ENCODE measurements around the gene CWF19L2. TPM values are rescaled to one million over a fixed set of nuclear protein-coding genes. Genes with fewer than 3 reads are reported as not detected.

CWF19L2 gene
- total RNA-seq, 2 experiments from 2014 or later, result 13.4 to 21.4 TPM

DNA sequence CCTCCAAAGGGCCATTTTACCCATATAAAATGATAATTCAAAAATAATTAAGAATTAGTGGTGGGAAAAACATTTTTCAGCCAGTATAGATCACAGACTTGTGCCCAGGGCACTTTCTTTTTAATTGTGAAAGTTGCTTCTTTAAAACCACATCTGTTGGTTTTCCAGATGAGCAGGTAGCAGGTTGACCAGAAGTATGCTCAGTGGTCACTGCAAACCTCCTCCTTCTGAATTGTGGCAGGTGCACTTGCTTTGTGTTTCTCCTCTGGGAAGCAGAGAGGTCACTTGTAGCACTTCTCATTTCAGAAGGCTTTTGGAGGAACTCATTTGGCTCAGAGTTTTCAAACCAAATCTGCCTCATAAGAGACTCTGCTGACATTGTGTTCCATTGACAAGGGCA is 24.6 kb upstream of the CWF19L2 start:
- POLR2A ChIA-PET, result no interaction called here
- H3K27ac ChIP-seq (ENCODE audit: low read depth, low read length, poor library complexity, severe bottlenecking), result no peak overlapping the region

DNA sequence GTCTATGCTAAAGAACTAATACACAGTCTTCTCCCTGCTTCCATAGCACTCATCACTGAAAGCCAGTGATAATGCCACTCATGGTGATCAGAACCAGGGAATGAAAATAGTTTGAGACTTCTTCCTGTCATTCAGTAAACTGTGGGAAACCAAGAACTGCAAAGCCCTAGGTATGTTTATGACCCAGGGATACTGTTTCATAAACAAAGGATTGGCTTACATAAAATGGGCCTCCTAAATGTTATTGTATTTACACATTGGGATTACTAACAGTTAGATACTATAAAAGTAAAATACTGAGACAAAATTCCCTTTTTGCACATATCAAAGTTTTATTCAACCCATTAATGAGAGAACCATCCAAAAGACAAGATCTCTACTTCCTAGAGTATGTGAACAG is 21.3 kb upstream of the CWF19L2 start:
- BruUV-seq (replicated peaks), result no TSS peak
- POLR2A ChIA-PET, result no interaction called here
- H3K9me3 ChIP-seq (ENCODE audit: low read length), result no peaks in the 10 kb centered on the region

More for the DNA sequence above, 24.6 kb upstream of the CWF19L2 start:
- no peak for DNase-seq (ENCODE audit: low spot score)
- no peak overlapping the region for H3K4me2 ChIP-seq (ENCODE audit: low read length)
- CTCF ChIA-PET (ENCODE audit: unreplicated experiment), result no interaction called here
- no peaks in the 10 kb centered on the region for H3K9me3 ChIP-seq (ENCODE audit: low read length)
- H3K4me1 ChIP-seq (ENCODE audit: insufficient read depth, low read length, poor library complexity, severe bottlenecking), result no peaks in the 10 kb centered on the region
- no peaks in the 10 kb centered on the region for H4K20me1 ChIP-seq (ENCODE audit: insufficient read depth, low read length)
- TF ChIP-seq, protein P1, sequence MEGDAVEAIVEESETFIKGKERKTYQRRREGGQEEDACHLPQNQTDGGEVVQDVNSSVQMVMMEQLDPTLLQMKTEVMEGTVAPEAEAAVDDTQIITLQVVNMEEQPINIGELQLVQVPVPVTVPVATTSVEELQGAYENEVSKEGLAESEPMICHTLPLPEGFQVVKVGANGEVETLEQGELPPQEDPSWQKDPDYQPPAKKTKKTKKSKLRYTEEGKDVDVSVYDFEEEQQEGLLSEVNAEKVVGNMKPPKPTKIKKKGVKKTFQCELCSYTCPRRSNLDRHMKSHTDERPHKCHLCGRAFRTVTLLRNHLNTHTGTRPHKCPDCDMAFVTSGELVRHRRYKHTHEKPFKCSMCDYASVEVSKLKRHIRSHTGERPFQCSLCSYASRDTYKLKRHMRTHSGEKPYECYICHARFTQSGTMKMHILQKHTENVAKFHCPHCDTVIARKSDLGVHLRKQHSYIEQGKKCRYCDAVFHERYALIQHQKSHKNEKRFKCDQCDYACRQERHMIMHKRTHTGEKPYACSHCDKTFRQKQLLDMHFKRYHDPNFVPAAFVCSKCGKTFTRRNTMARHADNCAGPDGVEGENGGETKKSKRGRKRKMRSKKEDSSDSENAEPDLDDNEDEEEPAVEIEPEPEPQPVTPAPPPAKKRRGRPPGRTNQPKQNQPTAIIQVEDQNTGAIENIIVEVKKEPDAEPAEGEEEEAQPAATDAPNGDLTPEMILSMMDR (conservative IDR thresholded peaks at IDR 0.05; ENCODE audit: low read length), result no peak
- no peak for TF ChIP-seq EZH2phosphoT487 (IDR thresholded peaks at IDR 0.05; ENCODE audit: borderline replicate concordance, low read depth, low read length)
- H3K36me3 ChIP-seq (ENCODE audit: insufficient read depth, low read length), result no peaks in the 10 kb centered on the region
- H2AFZ ChIP-seq (ENCODE audit: low read length), result no peak overlapping the region
- intact Hi-C loops (cut with micrococcal nuclease; ENCODE audit: unreplicated experiment), result no loop called here
- no TSS peak for BruUV-seq (replicated peaks)
- no peak overlapping the region for H3K4me3 ChIP-seq (ENCODE audit: low read depth, low read length, poor library complexity, severe bottlenecking)
- no peaks in the 10 kb centered on the region for H3K9me2 ChIP-seq (ENCODE audit: insufficient read depth, low read length)
- H3K79me2 ChIP-seq (ENCODE audit: insufficient read depth, low read depth, low read length), result no peaks in the 10 kb centered on the region

DNA sequence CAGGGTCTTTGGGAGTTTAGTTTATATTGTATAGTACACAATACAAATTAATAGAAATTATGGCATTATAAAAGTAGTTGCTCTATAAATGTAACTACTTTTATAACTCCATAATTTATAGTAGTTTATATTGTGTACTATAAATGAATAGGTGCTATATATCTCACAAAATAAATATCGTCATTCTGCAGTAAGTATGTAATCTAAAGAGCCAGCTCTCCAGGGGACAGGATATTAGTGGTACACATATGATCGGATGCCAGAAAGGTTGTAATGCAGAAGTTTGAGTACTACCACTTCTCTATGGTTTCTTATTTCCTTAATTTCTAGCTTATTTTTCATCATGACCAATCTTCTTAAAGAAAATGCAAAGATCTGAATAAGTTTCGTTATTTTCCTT is 20.2 kb upstream of the CWF19L2 start:
- TF ChIP-seq, protein P1 (conservative IDR thresholded peaks at IDR 0.05; ENCODE audit: low read length), result no peak
- no peak for TF ChIP-seq EZH2phosphoT487 (IDR thresholded peaks at IDR 0.05; ENCODE audit: borderline replicate concordance, low read depth, low read length)
- H3K4me3 ChIP-seq (ENCODE audit: low read depth, low read length, poor library complexity, severe bottlenecking), result no peak overlapping the region
- no peaks in the 10 kb centered on the region for H3K4me1 ChIP-seq (ENCODE audit: insufficient read depth, low read length, poor library complexity, severe bottlenecking)
- H3K9me3 ChIP-seq (ENCODE audit: low read length), result no peaks in the 10 kb centered on the region
- H3K79me2 ChIP-seq (ENCODE audit: insufficient read depth, low read depth, low read length), result no peaks in the 10 kb centered on the region
- no peaks in the 10 kb centered on the region for H3K36me3 ChIP-seq (ENCODE audit: insufficient read depth, low read length)
- H3K4me2 ChIP-seq (ENCODE audit: low read length), result no peak overlapping the region
- no TSS peak for BruUV-seq (replicated peaks)
- ChIA-PET POLR2A (interaction anchor here (1.0 to 1.3 kb wide), 2 partner anchors 9 to 51 kb away, joined by 3 to 4 read pairs; no protein-coding TSS in a partner anchor), CTCF (ENCODE audit: unreplicated experiment) (no interaction called here)
- no peaks in the 10 kb centered on the region for H3K9me2 ChIP-seq (ENCODE audit: insufficient read depth, low read length)
- no peaks in the 10 kb centered on the region for H4K20me1 ChIP-seq (ENCODE audit: insufficient read depth, low read length)
- H2AFZ ChIP-seq (ENCODE audit: low read length), result no peak overlapping the region
- intact Hi-C loops (cut with micrococcal nuclease; ENCODE audit: unreplicated experiment), result no loop called here
- no peak for DNase-seq (ENCODE audit: low spot score)
- no peak overlapping the region for H3K27ac ChIP-seq (ENCODE audit: low read depth, low read length, poor library complexity, severe bottlenecking)

More for the DNA sequence above, 21.3 kb upstream of the CWF19L2 start:
- TF ChIP-seq EZH2phosphoT487 (IDR thresholded peaks at IDR 0.05; ENCODE audit: borderline replicate concordance, low read depth, low read length), result no peak
- TF ChIP-seq, protein P1 (conservative IDR thresholded peaks at IDR 0.05; ENCODE audit: low read length), result no peak
- H3K79me2 ChIP-seq (ENCODE audit: insufficient read depth, low read depth, low read length), result no peaks in the 10 kb centered on the region
- no peaks in the 10 kb centered on the region for H3K9me2 ChIP-seq (ENCODE audit: insufficient read depth, low read length)
- intact Hi-C loops (cut with micrococcal nuclease; ENCODE audit: unreplicated experiment), result no loop called here
- no peaks in the 10 kb centered on the region for H4K20me1 ChIP-seq (ENCODE audit: insufficient read depth, low read length)
- no peak overlapping the region for H3K4me3 ChIP-seq (ENCODE audit: low read depth, low read length, poor library complexity, severe bottlenecking)
- H2AFZ ChIP-seq (ENCODE audit: low read length), result no peak overlapping the region
- H3K4me2 ChIP-seq (ENCODE audit: low read length), result no peak overlapping the region
- H3K27ac ChIP-seq (ENCODE audit: low read depth, low read length, poor library complexity, severe bottlenecking), result no peak overlapping the region
- CTCF ChIA-PET (ENCODE audit: unreplicated experiment), result no interaction called here
- DNase-seq (ENCODE audit: low spot score), result no peak
- H3K4me1 ChIP-seq (ENCODE audit: insufficient read depth, low read length, poor library complexity, severe bottlenecking), result no peaks in the 10 kb centered on the region
- H3K36me3 ChIP-seq (ENCODE audit: insufficient read depth, low read length), result no peaks in the 10 kb centered on the region

All from OCI-LY7 (cell line).